Measurements from ENCODE around the gene CHRM1. TPM values are rescaled to one million over a fixed set of nuclear protein-coding genes. Genes with fewer than 3 reads are reported as not detected.

CHRM1 gene
- total and polyA plus RNA-seq, 2 of the 13 experiments (the other 11 are each of a cell fraction or from before 2014, with no cell fraction given) = not detected

- TF ChIP-seq, protein P1, sequence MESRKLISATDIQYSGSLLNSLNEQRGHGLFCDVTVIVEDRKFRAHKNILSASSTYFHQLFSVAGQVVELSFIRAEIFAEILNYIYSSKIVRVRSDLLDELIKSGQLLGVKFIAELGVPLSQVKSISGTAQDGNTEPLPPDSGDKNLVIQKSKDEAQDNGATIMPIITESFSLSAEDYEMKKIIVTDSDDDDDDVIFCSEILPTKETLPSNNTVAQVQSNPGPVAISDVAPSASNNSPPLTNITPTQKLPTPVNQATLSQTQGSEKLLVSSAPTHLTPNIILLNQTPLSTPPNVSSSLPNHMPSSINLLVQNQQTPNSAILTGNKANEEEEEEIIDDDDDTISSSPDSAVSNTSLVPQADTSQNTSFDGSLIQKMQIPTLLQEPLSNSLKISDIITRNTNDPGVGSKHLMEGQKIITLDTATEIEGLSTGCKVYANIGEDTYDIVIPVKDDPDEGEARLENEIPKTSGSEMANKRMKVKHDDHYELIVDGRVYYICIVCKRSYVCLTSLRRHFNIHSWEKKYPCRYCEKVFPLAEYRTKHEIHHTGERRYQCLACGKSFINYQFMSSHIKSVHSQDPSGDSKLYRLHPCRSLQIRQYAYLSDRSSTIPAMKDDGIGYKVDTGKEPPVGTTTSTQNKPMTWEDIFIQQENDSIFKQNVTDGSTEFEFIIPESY (CRISPR knock-in tag; IDR thresholded peaks at IDR 0.05) = 0 out of 2 replicates have a peak, but pooled peaks have one; percentile 5
- TF ChIP-seq ZNF607 (CRISPR knock-in tag; IDR thresholded peaks at IDR 0.05; ENCODE audit: borderline replicate concordance) (peak; percentile 16; the same call in 1 of the 2 replicates), ZNF572 (CRISPR knock-in tag; IDR thresholded peaks at IDR 0.05) (0 out of 2 replicates have a peak, but pooled peaks have one; percentile 12), ZSCAN31 (CRISPR knock-in tag; IDR thresholded peaks at IDR 0.05; ENCODE audit: low read depth) (no peak), BHLHE40 (IDR thresholded peaks at IDR 0.05; ENCODE audit: low read length) (peak; percentile 24; the same call in 1 of the 2 replicates), PLSCR1 (CRISPR knock-in tag; IDR thresholded peaks at IDR 0.05; ENCODE audit: borderline replicate concordance) (no peak), ZNF276 (CRISPR knock-in tag; IDR thresholded peaks at IDR 0.05; ENCODE audit: low read depth) (peak; percentile 100)
Measured at GRCh38 chr11:62880231-62880802, 40.8 kb downstream of the CHRM1 start (continued).

Measured in HepG2 (cell line).